Measurements from ENCODE around the gene UBE2I. TPM values are rescaled to one million over a fixed set of nuclear protein-coding genes. Genes with fewer than 3 reads are reported as not detected.

UBE2I gene
- total and polyA plus RNA-seq, 2 of the 4 experiments (the other 2 are of a cell fraction): 30.8 to 140 TPM

DNA sequence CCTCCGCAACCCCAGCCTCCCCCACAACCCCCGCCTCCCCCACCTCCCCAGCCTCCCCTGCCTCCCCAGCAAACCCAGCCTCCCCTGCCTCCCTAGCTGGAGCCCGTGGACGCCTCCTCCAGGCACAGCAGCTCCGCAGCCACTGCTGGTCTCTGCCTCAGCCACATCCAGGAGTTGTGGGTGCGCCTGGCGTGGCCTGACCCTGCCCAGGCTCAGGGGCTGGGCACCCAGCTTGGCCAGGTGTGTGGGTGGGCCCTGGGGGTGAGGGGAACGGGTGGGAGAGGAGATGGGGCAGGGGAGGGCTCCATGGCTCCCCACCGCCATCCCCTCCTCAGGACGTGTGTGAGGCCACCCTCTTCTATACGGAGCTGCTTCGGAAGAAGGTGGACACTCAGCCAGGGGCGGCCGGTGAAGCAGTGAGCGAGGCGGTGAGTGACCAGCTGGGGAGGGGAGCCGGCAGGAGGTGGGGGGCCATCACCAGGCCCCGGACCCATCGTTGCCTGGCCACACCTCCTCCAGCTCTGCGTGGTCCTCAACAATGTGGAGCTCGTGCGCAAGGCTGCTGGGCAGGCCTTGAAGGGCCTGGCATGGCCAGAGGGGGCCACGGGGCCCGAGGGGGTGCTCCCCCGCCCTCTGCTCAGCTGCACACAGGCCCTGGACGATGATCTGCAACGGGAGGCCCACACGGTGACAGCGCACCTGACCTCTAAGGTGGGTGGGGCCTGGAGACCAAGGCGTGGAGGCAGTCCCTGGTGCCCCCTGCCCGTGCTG is 36.4 kb downstream of the UBE2I start:
- no peak overlapping the region for H3K4ac ChIP-seq (ENCODE audit: low read depth, low read length)
- no peak overlapping the region for H2BK20ac ChIP-seq (ENCODE audit: low read depth, low read length)
- peaks cover 5 to 17% of the 10 kb centered on the region in 2 experiments; a peak in 3 of 4 replicates for H3K79me1 ChIP-seq (ENCODE audit: low read depth in 1 of 2, low read length in 2 of 2)
- H2BK120ac ChIP-seq (ENCODE audit: low read depth, low read length): no peak overlapping the region
- no peak overlapping the region for H2AK9ac ChIP-seq (replicated peaks; ENCODE audit: low read depth, low read length, poor library complexity)
- H3K4me3 ChIP-seq (ENCODE audit: insufficient read depth, low read depth, low read length): no peak overlapping the region
- H4K5ac ChIP-seq (ENCODE audit: low read depth, low read length): no peak overlapping the region
- no peak overlapping the region for H3K18ac ChIP-seq (ENCODE audit: low read depth, low read length)
- no peaks in the 10 kb centered on the region for H3K9me3 ChIP-seq (ENCODE audit: control insufficient read depth, insufficient read depth, low read length)
- H2AFZ ChIP-seq (replicated peaks; ENCODE audit: low read length, poor library complexity): no peak overlapping the region
- ChIA-PET POLR2A (ENCODE audit: unreplicated experiment) (interaction anchor here (0.6 kb wide), 1 partner anchor 292 kb away, joined by 3 read pairs; no protein-coding TSS in a partner anchor), CTCF (no interaction called here)
- peaks cover 25% of the 10 kb centered on the region for H3K36me3 ChIP-seq (ENCODE audit: control insufficient read depth, insufficient read depth, low read length)
- no peaks in the 10 kb centered on the region for H3K9me1 ChIP-seq (ENCODE audit: insufficient read depth, low read length)
- BruUV-seq (replicated peaks): no TSS peak
- H2BK5ac ChIP-seq (ENCODE audit: low read depth, low read length, poor library complexity, severe bottlenecking): no peak overlapping the region
- WGBS, 2 experiments (ENCODE audit: extremely low coverage in 2 of 2, insufficient read length in 1 of 2): 88% methylated on average over 9 of the region's 31 CpGs; no CpG with 5 or more reads in 1 of the 2 experiments
- DNase-seq: no peak
- no peaks in the 10 kb centered on the region for H3K27me3 ChIP-seq (ENCODE audit: control insufficient read depth, insufficient read depth, low read length)
- no peak for ATAC-seq (ENCODE audit: low read depth)
- no peak overlapping the region for H3K14ac ChIP-seq (replicated peaks; ENCODE audit: low read depth, low read length)
- H3K23ac ChIP-seq (ENCODE audit: low read depth, low read length): no peak overlapping the region
- in situ Hi-C loops (cut with MboI; ENCODE audit: low sequenced_read_pairs) (no loop called here), intact Hi-C loops (cut with micrococcal nuclease) (no loop called here), dilution Hi-C loops (cut with HindIII; ENCODE audit: low sequenced_read_pairs, unreplicated experiment) (no loop called here)
- H4K20me1 ChIP-seq (ENCODE audit: insufficient read depth, low read length): peaks cover 4% of the 10 kb centered on the region; the same call in 1 of the 2 replicates
- TF ChIP-seq RFX5 (IDR thresholded peaks at IDR 0.05; ENCODE audit: low read depth, low read length): no peak
- TF ChIP-seq USF2 (IDR thresholded peaks at IDR 0.05; ENCODE audit: low read depth, low read length): no peak
- no peak for TF ChIP-seq CEBPB (IDR thresholded peaks at IDR 0.05; ENCODE audit: low read depth, low read length)
- TF ChIP-seq MAFK (IDR thresholded peaks at IDR 0.05; ENCODE audit: low read depth, low read length): no peak
- TF ChIP-seq NFE2L2 (IDR thresholded peaks at IDR 0.05; ENCODE audit: low read depth, low read length): no peak
- TF ChIP-seq RAD21 (IDR thresholded peaks at IDR 0.05; ENCODE audit: low read length): no peak
- no peak for TF ChIP-seq FOS (IDR thresholded peaks at IDR 0.05; ENCODE audit: low read depth, low read length)
- TF ChIP-seq MXI1 (IDR thresholded peaks at IDR 0.05; ENCODE audit: borderline replicate concordance, low read depth, low read length): no peak
- no peak for TF ChIP-seq ELK1 (IDR thresholded peaks at IDR 0.05; ENCODE audit: borderline replicate concordance, low read depth, low read length)
- TF ChIP-seq CHD1 (IDR thresholded peaks at IDR 0.05; ENCODE audit: low read depth, low read length): no peak
- no peak for TF ChIP-seq SMC3 (IDR thresholded peaks at IDR 0.05; ENCODE audit: low read depth, low read length)
- TF ChIP-seq BHLHE40 (IDR thresholded peaks at IDR 0.05; ENCODE audit: low read depth, low read length): no peak
- TF ChIP-seq, protein P1, sequence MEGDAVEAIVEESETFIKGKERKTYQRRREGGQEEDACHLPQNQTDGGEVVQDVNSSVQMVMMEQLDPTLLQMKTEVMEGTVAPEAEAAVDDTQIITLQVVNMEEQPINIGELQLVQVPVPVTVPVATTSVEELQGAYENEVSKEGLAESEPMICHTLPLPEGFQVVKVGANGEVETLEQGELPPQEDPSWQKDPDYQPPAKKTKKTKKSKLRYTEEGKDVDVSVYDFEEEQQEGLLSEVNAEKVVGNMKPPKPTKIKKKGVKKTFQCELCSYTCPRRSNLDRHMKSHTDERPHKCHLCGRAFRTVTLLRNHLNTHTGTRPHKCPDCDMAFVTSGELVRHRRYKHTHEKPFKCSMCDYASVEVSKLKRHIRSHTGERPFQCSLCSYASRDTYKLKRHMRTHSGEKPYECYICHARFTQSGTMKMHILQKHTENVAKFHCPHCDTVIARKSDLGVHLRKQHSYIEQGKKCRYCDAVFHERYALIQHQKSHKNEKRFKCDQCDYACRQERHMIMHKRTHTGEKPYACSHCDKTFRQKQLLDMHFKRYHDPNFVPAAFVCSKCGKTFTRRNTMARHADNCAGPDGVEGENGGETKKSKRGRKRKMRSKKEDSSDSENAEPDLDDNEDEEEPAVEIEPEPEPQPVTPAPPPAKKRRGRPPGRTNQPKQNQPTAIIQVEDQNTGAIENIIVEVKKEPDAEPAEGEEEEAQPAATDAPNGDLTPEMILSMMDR (conservative IDR thresholded peaks at IDR 0.05; ENCODE audit: low read depth, low read length): no peak
- TF ChIP-seq RCOR1 (IDR thresholded peaks at IDR 0.05; ENCODE audit: insufficient replicate concordance, low read length): no peak
- TF ChIP-seq POLR2A (IDR thresholded peaks at IDR 0.05; ENCODE audit: low read depth, low read length): no peak
- no peak overlapping the region for H4K8ac ChIP-seq (ENCODE audit: low read depth in 2 of 2, low read length in 2 of 2)
- no peak overlapping the region for H3K27ac ChIP-seq (ENCODE audit: insufficient read depth, low read length)
- H3K56ac ChIP-seq (ENCODE audit: extremely low read depth, insufficient read depth, low read length): no peak overlapping the region
- no peak overlapping the region for H3K4me2 ChIP-seq (ENCODE audit: low read depth, low read length)
- H4K91ac ChIP-seq (ENCODE audit: insufficient read depth, low read depth, low read length): no peak overlapping the region
- H3K9ac ChIP-seq (ENCODE audit: low read depth, low read length): no peak overlapping the region
- no peak overlapping the region for H2AK5ac ChIP-seq (ENCODE audit: low read depth, low read length)
- no peak overlapping the region for H2BK15ac ChIP-seq (ENCODE audit: low read depth, low read length)
- peaks cover 6% of the 10 kb centered on the region; the same call in 1 of the 2 replicates for H3K4me1 ChIP-seq (ENCODE audit: control insufficient read depth, insufficient read depth, low read length)
